Measurements from ENCODE around the gene DDX55.
"Not testable (repeated sequence)": the region's sequence is repeated elsewhere in the genome, so short reads cannot be mapped to it uniquely, and the experiment has no call there.

Gene DDX55

DNA sequence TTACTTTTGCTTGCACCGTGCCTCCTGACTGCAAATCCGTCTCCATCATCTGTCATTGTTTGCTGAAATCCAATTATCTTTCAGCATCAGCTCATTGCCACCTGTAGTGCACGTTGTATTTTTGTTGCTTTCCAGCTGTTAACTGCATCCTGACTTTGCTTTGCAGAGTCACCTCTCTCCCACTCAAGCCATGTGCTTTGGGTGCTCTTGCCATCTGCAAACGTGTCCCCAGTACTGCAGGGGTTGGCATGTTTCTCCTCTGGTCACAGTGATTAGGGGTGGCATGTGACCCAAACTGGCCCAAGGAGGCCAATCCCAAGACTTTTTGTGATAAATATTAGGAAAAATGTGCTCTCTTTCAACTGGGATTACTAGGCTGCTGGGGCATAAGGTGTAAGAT lies 28.0 kb upstream of the DDX55 start:
- H3K4me3 ChIP-seq (ENCODE audit: insufficient read length, low read depth), result no peak overlapping the region
- no peaks in the 10 kb centered on the region for H3K36me3 ChIP-seq (ENCODE audit: insufficient read depth, insufficient read length, low read length)
- DNase-seq (ENCODE audit: low read depth, low spot score), result no peak
- no peak overlapping the region for H3K9ac ChIP-seq (ENCODE audit: insufficient read length, low read depth)
- H3K27me3 ChIP-seq (ENCODE audit: insufficient read depth, insufficient read length), result no peaks in the 10 kb centered on the region
- peaks cover 15% of the 10 kb centered on the region; the same call in 1 of the 2 replicates for H3K9me3 ChIP-seq (ENCODE audit: insufficient read depth, low read length)
- H3K4me1 ChIP-seq (ENCODE audit: insufficient read depth, insufficient read length), result no peaks in the 10 kb centered on the region
- TF ChIP-seq YY1 (IDR thresholded peaks at IDR 0.05; ENCODE audit: insufficient read depth, insufficient read length) (no peak), SUZ12 (IDR thresholded peaks at IDR 0.05; ENCODE audit: extremely low read depth, insufficient read depth, insufficient read length) (no peak), ZNF274 (IDR thresholded peaks at IDR 0.05; ENCODE audit: low read depth, low read length) (no peak)

- Histone ChIP-seq H3K9ac (ENCODE audit: insufficient read length, low read depth) (no peak overlapping the region), H3K9me3 (ENCODE audit: insufficient read depth, low read length) (peaks cover 15% of the 10 kb centered on the region; the same call in 1 of the 2 replicates), H3K27me3 (ENCODE audit: insufficient read depth, insufficient read length) (no peaks in the 10 kb centered on the region), H3K36me3 (ENCODE audit: insufficient read depth, insufficient read length, low read length) (no peaks in the 10 kb centered on the region), H3K4me3 (ENCODE audit: insufficient read length, low read depth) (no peak overlapping the region), H3K4me1 (ENCODE audit: insufficient read depth, insufficient read length) (no peaks in the 10 kb centered on the region)
- no peak for DNase-seq (ENCODE audit: low read depth, low spot score)
- TF ChIP-seq ZNF274 (IDR thresholded peaks at IDR 0.05; ENCODE audit: low read depth, low read length) (no peak), YY1 (IDR thresholded peaks at IDR 0.05; ENCODE audit: insufficient read depth, insufficient read length) (no peak)
These were observed 25.3 kb upstream of the DDX55 start for GRCh38 chr12:123576611-123577010.

GRCh38 chr12:123578243-123578642 lies 23.7 kb upstream of the DDX55 start:
- no peak for DNase-seq (ENCODE audit: low read depth, low spot score)
- peaks cover 2% of the 10 kb centered on the region for H3K4me1 ChIP-seq (ENCODE audit: insufficient read depth, insufficient read length)
- H3K27me3 ChIP-seq (ENCODE audit: insufficient read depth, insufficient read length), result no peaks in the 10 kb centered on the region
- H3K9me3 ChIP-seq (ENCODE audit: insufficient read depth, low read length), result peaks cover 15% of the 10 kb centered on the region; the same call in 1 of the 2 replicates
- no peak for TF ChIP-seq YY1 (IDR thresholded peaks at IDR 0.05; ENCODE audit: insufficient read depth, insufficient read length)
- no peak for TF ChIP-seq SUZ12 (IDR thresholded peaks at IDR 0.05; ENCODE audit: extremely low read depth, insufficient read depth, insufficient read length)
- no peak for TF ChIP-seq ZNF274 (IDR thresholded peaks at IDR 0.05; ENCODE audit: low read depth, low read length)
- peaks cover 2% of the 10 kb centered on the region for H3K36me3 ChIP-seq (ENCODE audit: insufficient read depth, insufficient read length, low read length)
- no peak overlapping the region for H3K4me3 ChIP-seq (ENCODE audit: insufficient read length, low read depth)
- H3K9ac ChIP-seq (ENCODE audit: insufficient read length, low read depth), result no peak overlapping the region

GRCh38 chr12:123578829-123579228 lies 23.1 kb upstream of the DDX55 start:
- H3K27me3 ChIP-seq (ENCODE audit: insufficient read depth, insufficient read length); H3K4me3 ChIP-seq (ENCODE audit: insufficient read length, low read depth); H3K4me1 ChIP-seq (ENCODE audit: insufficient read depth, insufficient read length); H3K9ac ChIP-seq (ENCODE audit: insufficient read length, low read depth); H3K36me3 ChIP-seq (ENCODE audit: insufficient read depth, insufficient read length, low read length); DNase-seq (ENCODE audit: low read depth, low spot score): not testable (repeated sequence)
- peaks cover 15% of the 10 kb centered on the region; the same call in 1 of the 2 replicates for H3K9me3 ChIP-seq (ENCODE audit: insufficient read depth, low read length)

GRCh38 chr12:123580772-123581171 lies 21.1 kb upstream of the DDX55 start:
- no peak for DNase-seq (ENCODE audit: low read depth, low spot score)
- Histone ChIP-seq H3K9ac (ENCODE audit: insufficient read length, low read depth) (no peak overlapping the region), H3K27me3 (ENCODE audit: insufficient read depth, insufficient read length) (no peaks in the 10 kb centered on the region), H3K4me3 (ENCODE audit: insufficient read length, low read depth) (no peak overlapping the region), H3K4me1 (ENCODE audit: insufficient read depth, insufficient read length) (peaks cover 2% of the 10 kb centered on the region), H3K9me3 (ENCODE audit: insufficient read depth, low read length) (peaks cover 10% of the 10 kb centered on the region; the same call in 1 of the 2 replicates), H3K36me3 (ENCODE audit: insufficient read depth, insufficient read length, low read length) (peaks cover 6% of the 10 kb centered on the region)
- TF ChIP-seq YY1 (IDR thresholded peaks at IDR 0.05; ENCODE audit: insufficient read depth, insufficient read length), result no peak
- no peak for TF ChIP-seq SUZ12 (IDR thresholded peaks at IDR 0.05; ENCODE audit: extremely low read depth, insufficient read depth, insufficient read length)
- no peak for TF ChIP-seq ZNF274 (IDR thresholded peaks at IDR 0.05; ENCODE audit: low read depth, low read length)

GRCh38 chr12:123591702-123592481 lies 10.0 kb upstream of the DDX55 start:
- Histone ChIP-seq H3K4me1 (ENCODE audit: insufficient read depth, insufficient read length) (no peaks in the 10 kb centered on the region), H3K27me3 (ENCODE audit: insufficient read depth, insufficient read length) (no peaks in the 10 kb centered on the region), H3K36me3 (ENCODE audit: insufficient read depth, insufficient read length, low read length) (peaks cover 88% of the 10 kb centered on the region), H3K9ac (ENCODE audit: insufficient read length, low read depth) (no peak overlapping the region), H3K9me3 (ENCODE audit: insufficient read depth, low read length) (no peaks in the 10 kb centered on the region), H3K4me3 (ENCODE audit: insufficient read length, low read depth) (no peak overlapping the region)
- TF ChIP-seq ZNF274 (IDR thresholded peaks at IDR 0.05; ENCODE audit: low read depth, low read length) (no peak), SUZ12 (IDR thresholded peaks at IDR 0.05; ENCODE audit: extremely low read depth, insufficient read depth, insufficient read length) (no peak), YY1 (IDR thresholded peaks at IDR 0.05; ENCODE audit: insufficient read depth, insufficient read length) (no peak)
- no peak for DNase-seq (ENCODE audit: low read depth, low spot score)

DNA sequence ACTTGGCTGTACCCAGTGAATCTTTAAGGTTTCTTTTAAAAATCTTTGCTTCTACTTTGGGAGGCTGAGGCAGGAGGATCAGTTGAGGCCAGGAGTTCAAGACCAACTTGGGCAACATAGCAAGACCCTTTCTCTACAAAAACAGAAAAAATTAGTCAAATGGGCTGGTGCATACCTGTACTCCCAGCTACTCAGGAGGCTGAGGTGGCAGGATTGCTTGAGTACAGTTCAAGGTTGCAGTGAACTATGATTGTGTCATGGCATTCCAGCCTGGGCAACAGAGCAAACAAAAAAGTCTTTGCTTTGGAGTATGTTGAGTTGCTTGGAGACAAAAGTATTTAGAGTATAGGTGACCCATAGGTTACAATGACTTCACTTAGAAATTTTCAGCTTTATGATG lies 6.2 kb upstream of the DDX55 start:
- Histone ChIP-seq H3K4me1 (ENCODE audit: insufficient read depth, insufficient read length) (no peaks in the 10 kb centered on the region), H3K36me3 (ENCODE audit: insufficient read depth, insufficient read length, low read length) (peaks cover 74% of the 10 kb centered on the region), H3K27me3 (ENCODE audit: insufficient read depth, insufficient read length) (no peaks in the 10 kb centered on the region), H3K9me3 (ENCODE audit: insufficient read depth, low read length) (no peaks in the 10 kb centered on the region), H3K4me3 (ENCODE audit: insufficient read length, low read depth) (no peak overlapping the region), H3K9ac (ENCODE audit: insufficient read length, low read depth) (no peak overlapping the region)
- no peak for DNase-seq (ENCODE audit: low read depth, low spot score)
- TF ChIP-seq ZNF274 (IDR thresholded peaks at IDR 0.05; ENCODE audit: low read depth, low read length) (no peak), SUZ12 (IDR thresholded peaks at IDR 0.05; ENCODE audit: extremely low read depth, insufficient read depth, insufficient read length) (no peak), YY1 (IDR thresholded peaks at IDR 0.05; ENCODE audit: insufficient read depth, insufficient read length) (no peak)
